Measurements from ENCODE around the gene CCDC38. TPM values are rescaled to one million over a fixed set of nuclear protein-coding genes. Genes with fewer than 3 reads are reported as not detected.

Gene CCDC38
- total and polyA plus RNA-seq, 7 donors: 0.04 to 0.30 (median 0.08) TPM; not detected in 4

GRCh38 chr12:95880895-95881294 is 61.5 kb downstream of the CCDC38 start:
- Histone ChIP-seq H3K27me3 (ENCODE audit: insufficient read depth in 3 of 3, low read length in 2 of 3) (no peaks in the 10 kb centered on the region), H3K9me3 (no peaks in the 10 kb centered on the region), H3K4me3 (no peak overlapping the region), H3K4me1 (no peaks in the 10 kb centered on the region), H3K36me3 (ENCODE audit: insufficient read depth in 1 of 2, low read depth in 1 of 2) (no peaks in the 10 kb centered on the region), H3K27ac (no peak overlapping the region)
- WGBS, 3 donors: 87 to 96% (median 93%) methylated on average over 1 of the region's 1 CpG
- ATAC-seq (no peak), DNase-seq (no peak)
- intact Hi-C loops (cut with DNase I): no loop called here
- no peak for TF ChIP-seq CTCF (IDR thresholded peaks at IDR 0.05)

DNA sequence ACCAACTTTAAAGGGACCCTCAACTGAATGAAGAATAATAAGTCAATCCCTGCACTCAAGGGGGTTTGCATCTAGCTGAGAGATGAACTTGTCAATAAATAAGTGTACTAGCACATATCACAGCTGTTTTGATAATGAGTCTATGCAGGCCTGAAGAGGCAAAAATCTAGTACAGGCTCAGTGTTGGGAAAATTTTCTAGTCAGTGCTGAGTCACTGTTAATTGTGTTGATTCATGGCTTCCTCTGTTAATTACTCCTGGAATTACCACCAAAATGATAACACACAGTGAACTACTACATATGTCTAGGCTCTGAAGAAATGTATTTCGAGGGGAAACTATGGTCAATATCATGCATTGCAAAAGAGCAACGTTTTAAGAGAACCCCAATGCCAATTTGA is 64.8 kb downstream of the CCDC38 start:
- no peak overlapping the region for H3K27ac ChIP-seq
- DNase-seq: no peak
- no peaks in the 10 kb centered on the region for H3K36me3 ChIP-seq (ENCODE audit: insufficient read depth in 1 of 2, low read depth in 1 of 2)
- H3K9me3 ChIP-seq: no peaks in the 10 kb centered on the region
- no peaks in the 10 kb centered on the region for H3K27me3 ChIP-seq (ENCODE audit: insufficient read depth in 3 of 3, low read length in 2 of 3)
- TF ChIP-seq CTCF (IDR thresholded peaks at IDR 0.05): no peak
- H3K4me1 ChIP-seq: no peaks in the 10 kb centered on the region
- WGBS, 3 donors: 56 to 82% (median 82%) methylated on average over 2 of the region's 2 CpGs
- H3K4me3 ChIP-seq: no peak overlapping the region
- intact Hi-C loops (cut with DNase I): no loop called here
- no peak for ATAC-seq

GRCh38 chr12:95874452-95874851 is 68.0 kb downstream of the CCDC38 start:
- intact Hi-C loops (cut with DNase I): no loop called here

DNA sequence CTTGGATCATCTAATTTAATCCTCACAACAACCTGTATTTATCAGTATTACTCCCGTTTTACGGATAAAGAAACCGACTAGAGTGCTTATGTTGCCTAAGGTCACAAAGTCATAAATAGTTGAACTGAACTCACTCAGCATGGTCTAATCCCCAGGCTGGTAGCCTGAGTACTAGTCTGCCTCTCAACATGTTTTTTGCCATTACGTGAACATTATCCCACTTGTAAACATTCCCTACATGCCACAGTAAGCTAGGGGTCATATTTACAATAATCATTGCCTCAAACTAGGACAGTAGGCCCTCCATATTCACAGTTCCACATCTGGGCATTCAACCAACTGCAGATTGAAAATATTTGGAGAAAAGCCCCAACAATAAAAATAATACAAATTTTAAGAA is 71.5 kb downstream of the CCDC38 start:
- 87 to 90% (median 90%) methylated on average over 4 of the region's 4 CpGs for WGBS, 3 donors
- no peak for TF ChIP-seq CTCF (IDR thresholded peaks at IDR 0.05)
- H3K4me1 ChIP-seq: no peaks in the 10 kb centered on the region
- H3K4me3 ChIP-seq: no peak overlapping the region
- no peak for ATAC-seq
- intact Hi-C loops (cut with DNase I): no loop called here
- no peaks in the 10 kb centered on the region for H3K27me3 ChIP-seq (ENCODE audit: insufficient read depth in 3 of 3, low read length in 2 of 3)
- H3K9me3 ChIP-seq: no peaks in the 10 kb centered on the region
- no peak for DNase-seq
- no peak overlapping the region for H3K27ac ChIP-seq
- H3K36me3 ChIP-seq (ENCODE audit: insufficient read depth in 1 of 2, low read depth in 1 of 2): peaks cover 0 to 44% of the 10 kb centered on the region in 2 donors

More at GRCh38 chr12:95874452-95874851, 68.0 kb downstream of the CCDC38 start:
- Histone ChIP-seq H3K4me1 (no peaks in the 10 kb centered on the region), H3K9me3 (no peaks in the 10 kb centered on the region), H3K27ac (no peak overlapping the region), H3K36me3 (ENCODE audit: insufficient read depth in 1 of 2, low read depth in 1 of 2) (peaks cover 0 to 12% of the 10 kb centered on the region in 2 donors), H3K4me3 (no peak overlapping the region), H3K27me3 (ENCODE audit: insufficient read depth in 3 of 3, low read length in 2 of 3) (no peaks in the 10 kb centered on the region)
- 79 to 89% (median 84%) methylated on average over 4 of the region's 4 CpGs for whole genome bisulfite sequencing, 3 donors
- TF ChIP-seq CTCF (IDR thresholded peaks at IDR 0.05): no peak
- DNase-seq (no peak), ATAC-seq (no peak)

DNA sequence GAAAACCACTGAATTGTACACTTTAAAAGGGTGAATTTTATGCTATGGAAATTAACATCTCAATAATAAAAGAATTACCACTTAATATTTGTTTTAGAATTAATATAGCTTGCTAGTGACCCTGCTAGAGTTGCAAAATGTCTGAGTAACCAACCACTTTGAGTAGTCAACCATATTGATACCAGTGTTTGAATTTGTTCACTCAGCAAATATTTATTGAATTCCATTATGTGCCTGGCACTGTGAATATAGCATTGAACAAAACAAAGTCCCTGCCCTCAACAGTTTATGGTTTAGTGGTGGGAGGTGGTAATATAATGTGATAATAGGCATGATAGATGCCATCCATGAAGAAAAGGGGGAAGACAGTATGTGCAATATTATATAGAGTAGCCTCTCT is 79.1 kb downstream of the CCDC38 start:
- no peaks in the 10 kb centered on the region for H3K27me3 ChIP-seq (ENCODE audit: insufficient read depth in 3 of 3, low read length in 2 of 3)
- H3K9me3 ChIP-seq: no peaks in the 10 kb centered on the region
- H3K4me1 ChIP-seq: peaks cover 10% of the 10 kb centered on the region
- H3K27ac ChIP-seq: no peak overlapping the region
- DNase-seq (no peak), ATAC-seq (no peak)
- H3K4me3 ChIP-seq: no peak overlapping the region
- no peak for TF ChIP-seq CTCF (IDR thresholded peaks at IDR 0.05)
- peaks cover 6 to 71% of the 10 kb centered on the region in 2 donors for H3K36me3 ChIP-seq (ENCODE audit: insufficient read depth in 1 of 2, low read depth in 1 of 2)
- intact Hi-C loops (cut with DNase I): loop anchor here in 1 of 2 donors (10.0 kb wide), 1 partner anchor 81 kb away; the partner anchor contains the start of genes AMDHD1 and CCDC38

Measured in psoas muscle (tissue), 8 donors.